SK-N-SH (cell line): ENCODE measurements around the gene ACTN2. TPM values are rescaled to one million over a fixed set of nuclear protein-coding genes. Genes with fewer than 3 reads are reported as not detected.

Experiments used
- CTCF ChIA-PET: fragments of 300-600, 350-600 bp; formaldehyde crosslinking; extraction: SDS; loops from one replicate; lab custom pipeline; 2021; lab: Yijun Ruan, JAX
- POLR2A ChIA-PET: fragments of 350-600 bp; sonication (Branson Sonifier 250); formaldehyde crosslinking; extraction: SDS; loops from one replicate; lab custom pipeline; 2020; ENCODE audit warnings: antibody characterized with exemption, inconsistent platforms; lab: Yijun Ruan, JAX
- DNase-seq: peaks from one replicate; pipeline ENCODE4 v3.0.0; 2012
- H2AFZ ChIP-seq: fragments of 200-600 bp; sonication (generic); 2 replicates; pipeline ENCODE4 v1.8.1; 2016; ENCODE audit warnings: antibody characterized with exemption, mild to moderate bottlenecking, low read depth
- H3F3A ChIP-seq: fragments of 200-600 bp; sonication (generic); replicated peaks from 2 replicates; pipeline ENCODE3; 2016; ENCODE audit warnings: antibody characterized with exemption, mild to moderate bottlenecking; ENCODE audit not compliant: insufficient read depth
- H3K27ac ChIP-seq, 2 experiments: fragments of 200-500 bp in 1 of 2; fragments of 200-600 bp in 1 of 2; sonication (Bioruptor generic) in 1 of 2; sonication (generic), shearing (Covaris generic) in 1 of 2; 2 replicates each; pipeline versions ENCODE4 v1.5.1 to v1.6.1; 2014 to 2016; ENCODE audit warnings: low read depth in 2 of 2, inconsistent platforms in 1 of 2, low read length in 1 of 2, mild to moderate bottlenecking in 1 of 2, mixed read lengths in 1 of 2
- H3K27me3 ChIP-seq: fragments of 200-600 bp; sonication (generic), shearing (Covaris generic); 2 replicates; pipeline ENCODE4 v1.6.1; 2016; ENCODE audit warnings: mixed run types; ENCODE audit not compliant: insufficient read depth
- H3K36me3 ChIP-seq, 2 experiments: fragments of 200-500 bp in 1 of 2; fragments of 200-600 bp in 1 of 2; sonication (Bioruptor generic) in 1 of 2; sonication (generic) in 1 of 2; replicated peaks in 1 of 2; 2 replicates each; pipeline versions ENCODE3 to v1.5.1; 2014 to 2016; ENCODE audit warnings: low read length in 1 of 2, mild to moderate bottlenecking in 1 of 2; ENCODE audit not compliant: insufficient read depth in 2 of 2, control insufficient read depth in 1 of 2
- H3K4me1 ChIP-seq, 2 experiments: fragments of 200-500 bp in 1 of 2; fragments of 200-600 bp in 1 of 2; sonication (Bioruptor generic) in 1 of 2; sonication (generic), shearing (Covaris generic) in 1 of 2; 2 replicates each; pipeline versions ENCODE4 v1.5.1 to v1.6.1; 2014 to 2016; ENCODE audit warnings: low read depth in 1 of 2, low read length in 1 of 2, mixed run types in 1 of 2; ENCODE audit not compliant: insufficient read depth in 2 of 2, control insufficient read depth in 1 of 2
- H3K4me2 ChIP-seq: fragments of 200-600 bp; sonication (generic), shearing (Covaris generic); 2 replicates; pipeline ENCODE4 v1.6.1; 2017; ENCODE audit warnings: mixed run types
- H3K4me3 ChIP-seq, 2 experiments: fragments of 200-500 bp in 1 of 2; fragments of 200-600 bp in 1 of 2; sonication (Bioruptor generic) in 1 of 2; sonication (generic), shearing (Covaris generic) in 1 of 2; 2 replicates each; pipeline versions ENCODE4 v1.5.1 to v1.8.1; 2014 to 2016; ENCODE audit warnings: low read depth in 2 of 2, inconsistent platforms in 1 of 2, low read length in 1 of 2, mild to moderate bottlenecking in 1 of 2, mixed read lengths in 1 of 2, moderate library complexity in 1 of 2
- H3K79me2 ChIP-seq: fragments of 200-600 bp; sonication (generic); 2 replicates; pipeline ENCODE4 v1.8.1; 2017; ENCODE audit warnings: mild to moderate bottlenecking; ENCODE audit not compliant: insufficient read depth
- H3K9ac ChIP-seq: fragments of 200-600 bp; sonication (generic); 2 replicates; pipeline ENCODE4 v1.6.1; 2017; ENCODE audit warnings: mixed run types
- H3K9me2 ChIP-seq: fragments of 200-600 bp; sonication (generic); 2 replicates; pipeline ENCODE4 v1.6.1; 2017; ENCODE audit warnings: mixed run types
- H3K9me3 ChIP-seq: fragments of 200-600 bp; sonication (generic); 2 replicates; pipeline ENCODE4 v1.6.1; 2017; ENCODE audit warnings: mixed run types, mild to moderate bottlenecking, moderate library complexity
- H4K20me1 ChIP-seq: fragments of 200-600 bp; sonication (generic); 2 replicates; pipeline ENCODE4 v1.6.1; 2017; ENCODE audit warnings: mild to moderate bottlenecking, mixed run types; ENCODE audit not compliant: insufficient read depth
- FOSL2 ChIP-seq: IDR thresholded peaks from 2 replicates; pipeline ENCODE4 v1.4.0; 2012; ENCODE audit warnings: low read depth, mild to moderate bottlenecking, moderate library complexity, borderline replicate concordance
- FOXJ3 ChIP-seq: sonication (generic); formaldehyde crosslinking; IDR thresholded peaks from 2 replicates; pipeline ENCODE4 v1.5.1; 2020; ENCODE audit warnings: mild to moderate bottlenecking, missing genetic modification reagents
- FOXM1 ChIP-seq: IDR thresholded peaks from 2 replicates; pipeline ENCODE4 v1.4.0; 2012; ENCODE audit warnings: low read depth, mild to moderate bottlenecking
- JUND ChIP-seq: IDR thresholded peaks from 2 replicates; pipeline ENCODE4 v1.4.0; 2012
- RAD21 ChIP-seq: IDR thresholded peaks from 2 replicates; pipeline ENCODE4 v1.6.1; 2012; ENCODE audit warnings: mild to moderate bottlenecking, low read length
- RFX5 ChIP-seq: IDR thresholded peaks from 2 replicates; pipeline ENCODE4 v1.6.1; 2012; ENCODE audit warnings: mild to moderate bottlenecking, improper control_type of control experiment, low read length
- TCF12 ChIP-seq: IDR thresholded peaks from 2 replicates; pipeline ENCODE4 v1.4.0; 2012
- TEAD4 ChIP-seq: IDR thresholded peaks from 2 replicates; pipeline ENCODE4 v1.4.0; 2012; ENCODE audit warnings: mild to moderate bottlenecking, borderline replicate concordance; ENCODE audit not compliant: insufficient read depth
- YY1 ChIP-seq: IDR thresholded peaks from 2 replicates; pipeline ENCODE4 v1.4.0; 2012; ENCODE audit warnings: low read depth, mild to moderate bottlenecking
- WGBS: methylation state at CpG from one replicate; pipeline ENCODE4 v1.1.6; 2017; ENCODE audit warnings: low lambda C conversion rate; 5-methylcytosine and 5-hydroxymethylcytosine counted together
- polyA plus RNA-seq, 3 experiments: library from polyadenylated mRNA; depleted of rRNA; stranded (reverse); fragments of >200 nt; gene quantifications; 2 replicates each; pipeline ENCODE4 v1.2.3, GENCODE V29; 2012
- TF ChIP-seq, protein P1 (sequence below): fragments of 200-600 bp; sonication (generic); IDR thresholded peaks from 2 replicates; pipeline ENCODE4 v1.6.1; 2017; ENCODE audit warnings: antibody characterized with exemption, mild to moderate bottlenecking, moderate library complexity
- TF ChIP-seq, protein P2 (sequence below): IDR thresholded peaks from 2 replicates; pipeline ENCODE4 v1.6.1; 2012; ENCODE audit warnings: mild to moderate bottlenecking, low read depth, low read length, moderate library complexity
- TF ChIP-seq, protein P3 (sequence below): IDR thresholded peaks from 2 replicates; pipeline ENCODE4 v1.4.0; 2012; ENCODE audit warnings: low read depth, borderline replicate concordance
- TF ChIP-seq, protein P4 (sequence below): fragments of 150-350 bp; IDR thresholded peaks from 2 replicates; pipeline ENCODE4 v1.6.1; 2016; ENCODE audit warnings: mild to moderate bottlenecking, low read depth, low read length

ACTN2 gene
- polyA plus RNA-seq, 1 of the 3 experiments (the other 2 are of a cell fraction) = 0.15 TPM

DNA sequence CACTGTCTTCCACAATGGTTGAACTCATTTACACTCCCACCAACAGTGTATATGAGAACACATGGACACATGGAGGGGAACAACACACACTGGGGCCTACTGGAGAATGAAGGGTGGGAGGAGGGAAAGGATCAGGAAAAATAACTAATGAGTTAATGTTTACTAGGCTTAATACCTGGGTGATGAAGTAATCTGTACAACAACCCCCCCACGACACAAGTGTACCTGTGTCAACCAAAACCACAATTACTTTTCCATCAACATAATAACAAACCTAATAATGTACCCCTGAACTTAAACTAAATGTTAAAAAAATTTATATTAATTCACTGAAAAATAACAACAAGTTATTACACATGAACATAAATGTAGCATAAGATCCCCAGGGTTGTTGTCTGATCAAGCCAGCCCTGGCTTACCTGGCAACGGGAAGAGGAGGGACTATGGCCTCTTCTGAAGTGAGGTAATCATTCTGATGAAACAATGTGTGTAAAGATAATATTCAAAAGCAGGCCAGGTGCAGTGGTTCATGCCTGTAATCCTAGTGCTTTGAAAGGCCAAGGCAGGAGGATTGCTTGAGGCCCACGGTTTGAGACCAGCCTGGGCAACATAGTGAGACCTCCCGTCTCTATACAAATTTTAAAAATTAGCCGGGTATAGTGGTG is 41.2 kb upstream of the ACTN2 start:
- H3K36me3 ChIP-seq = no peaks in the 10 kb centered on the region
- CTCF ChIA-PET = no interaction called here
- no peaks in the 10 kb centered on the region for H3K27me3 ChIP-seq
- DNase-seq = no peak
- no peak overlapping the region for H3K4me3 ChIP-seq
- WGBS = 41% methylated on average over 5 of the region's 5 CpGs
- H3K4me1 ChIP-seq = no peaks in the 10 kb centered on the region
- no peak for TF ChIP-seq FOSL2
- TF ChIP-seq RFX5 = no peak
- TF ChIP-seq TCF12 = no peak
- TF ChIP-seq, protein P1, sequence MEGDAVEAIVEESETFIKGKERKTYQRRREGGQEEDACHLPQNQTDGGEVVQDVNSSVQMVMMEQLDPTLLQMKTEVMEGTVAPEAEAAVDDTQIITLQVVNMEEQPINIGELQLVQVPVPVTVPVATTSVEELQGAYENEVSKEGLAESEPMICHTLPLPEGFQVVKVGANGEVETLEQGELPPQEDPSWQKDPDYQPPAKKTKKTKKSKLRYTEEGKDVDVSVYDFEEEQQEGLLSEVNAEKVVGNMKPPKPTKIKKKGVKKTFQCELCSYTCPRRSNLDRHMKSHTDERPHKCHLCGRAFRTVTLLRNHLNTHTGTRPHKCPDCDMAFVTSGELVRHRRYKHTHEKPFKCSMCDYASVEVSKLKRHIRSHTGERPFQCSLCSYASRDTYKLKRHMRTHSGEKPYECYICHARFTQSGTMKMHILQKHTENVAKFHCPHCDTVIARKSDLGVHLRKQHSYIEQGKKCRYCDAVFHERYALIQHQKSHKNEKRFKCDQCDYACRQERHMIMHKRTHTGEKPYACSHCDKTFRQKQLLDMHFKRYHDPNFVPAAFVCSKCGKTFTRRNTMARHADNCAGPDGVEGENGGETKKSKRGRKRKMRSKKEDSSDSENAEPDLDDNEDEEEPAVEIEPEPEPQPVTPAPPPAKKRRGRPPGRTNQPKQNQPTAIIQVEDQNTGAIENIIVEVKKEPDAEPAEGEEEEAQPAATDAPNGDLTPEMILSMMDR = no peak
- TF ChIP-seq YY1 = no peak
- no peak for TF ChIP-seq FOXM1
- TF ChIP-seq, protein P2, sequence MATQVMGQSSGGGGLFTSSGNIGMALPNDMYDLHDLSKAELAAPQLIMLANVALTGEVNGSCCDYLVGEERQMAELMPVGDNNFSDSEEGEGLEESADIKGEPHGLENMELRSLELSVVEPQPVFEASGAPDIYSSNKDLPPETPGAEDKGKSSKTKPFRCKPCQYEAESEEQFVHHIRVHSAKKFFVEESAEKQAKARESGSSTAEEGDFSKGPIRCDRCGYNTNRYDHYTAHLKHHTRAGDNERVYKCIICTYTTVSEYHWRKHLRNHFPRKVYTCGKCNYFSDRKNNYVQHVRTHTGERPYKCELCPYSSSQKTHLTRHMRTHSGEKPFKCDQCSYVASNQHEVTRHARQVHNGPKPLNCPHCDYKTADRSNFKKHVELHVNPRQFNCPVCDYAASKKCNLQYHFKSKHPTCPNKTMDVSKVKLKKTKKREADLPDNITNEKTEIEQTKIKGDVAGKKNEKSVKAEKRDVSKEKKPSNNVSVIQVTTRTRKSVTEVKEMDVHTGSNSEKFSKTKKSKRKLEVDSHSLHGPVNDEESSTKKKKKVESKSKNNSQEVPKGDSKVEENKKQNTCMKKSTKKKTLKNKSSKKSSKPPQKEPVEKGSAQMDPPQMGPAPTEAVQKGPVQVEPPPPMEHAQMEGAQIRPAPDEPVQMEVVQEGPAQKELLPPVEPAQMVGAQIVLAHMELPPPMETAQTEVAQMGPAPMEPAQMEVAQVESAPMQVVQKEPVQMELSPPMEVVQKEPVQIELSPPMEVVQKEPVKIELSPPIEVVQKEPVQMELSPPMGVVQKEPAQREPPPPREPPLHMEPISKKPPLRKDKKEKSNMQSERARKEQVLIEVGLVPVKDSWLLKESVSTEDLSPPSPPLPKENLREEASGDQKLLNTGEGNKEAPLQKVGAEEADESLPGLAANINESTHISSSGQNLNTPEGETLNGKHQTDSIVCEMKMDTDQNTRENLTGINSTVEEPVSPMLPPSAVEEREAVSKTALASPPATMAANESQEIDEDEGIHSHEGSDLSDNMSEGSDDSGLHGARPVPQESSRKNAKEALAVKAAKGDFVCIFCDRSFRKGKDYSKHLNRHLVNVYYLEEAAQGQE = no peak
- TF ChIP-seq JUND = no peak
- TF ChIP-seq, protein P3, sequence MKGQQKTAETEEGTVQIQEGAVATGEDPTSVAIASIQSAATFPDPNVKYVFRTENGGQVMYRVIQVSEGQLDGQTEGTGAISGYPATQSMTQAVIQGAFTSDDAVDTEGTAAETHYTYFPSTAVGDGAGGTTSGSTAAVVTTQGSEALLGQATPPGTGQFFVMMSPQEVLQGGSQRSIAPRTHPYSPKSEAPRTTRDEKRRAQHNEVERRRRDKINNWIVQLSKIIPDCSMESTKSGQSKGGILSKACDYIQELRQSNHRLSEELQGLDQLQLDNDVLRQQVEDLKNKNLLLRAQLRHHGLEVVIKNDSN = no peak
- TF ChIP-seq, protein P4, sequence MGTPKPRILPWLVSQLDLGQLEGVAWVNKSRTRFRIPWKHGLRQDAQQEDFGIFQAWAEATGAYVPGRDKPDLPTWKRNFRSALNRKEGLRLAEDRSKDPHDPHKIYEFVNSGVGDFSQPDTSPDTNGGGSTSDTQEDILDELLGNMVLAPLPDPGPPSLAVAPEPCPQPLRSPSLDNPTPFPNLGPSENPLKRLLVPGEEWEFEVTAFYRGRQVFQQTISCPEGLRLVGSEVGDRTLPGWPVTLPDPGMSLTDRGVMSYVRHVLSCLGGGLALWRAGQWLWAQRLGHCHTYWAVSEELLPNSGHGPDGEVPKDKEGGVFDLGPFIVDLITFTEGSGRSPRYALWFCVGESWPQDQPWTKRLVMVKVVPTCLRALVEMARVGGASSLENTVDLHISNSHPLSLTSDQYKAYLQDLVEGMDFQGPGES = no peak
- TF ChIP-seq TEAD4 = no peak
- no peak for TF ChIP-seq FOXJ3
- TF ChIP-seq RAD21 = no peak
- no peak overlapping the region for H2AFZ ChIP-seq
- no peaks in the 10 kb centered on the region for H3K9me2 ChIP-seq
- no peak overlapping the region for H3K9ac ChIP-seq
- H3K9me3 ChIP-seq = no peaks in the 10 kb centered on the region
- no peaks in the 10 kb centered on the region for H4K20me1 ChIP-seq
- no peak overlapping the region for H3K27ac ChIP-seq
- no peak overlapping the region for H3K4me2 ChIP-seq
- no peaks in the 10 kb centered on the region for H3K79me2 ChIP-seq
- POLR2A ChIA-PET = no interaction called here
- H3F3A ChIP-seq = no peaks in the 10 kb centered on the region
